GM12878 (cell line): ENCODE measurements around the gene NIPA2. TPM values are rescaled to one million over a fixed set of nuclear protein-coding genes. Genes with fewer than 3 reads are reported as not detected.

Experiments used
- ATAC-seq: fragments of 200-7000 bp; cut with Tn5 transposase; 3 replicates; pipeline ENCODE4 v1.9.1; 2020; ENCODE audit warnings: mild to moderate bottlenecking, moderate library complexity
- BruUV-seq: library from RNA; stranded (reverse); fragments of 400-500 nt; replicated peaks from 2 replicates; lab custom pipeline; 2021; lab: Mats Ljungman, UMichigan
- CTCF ChIA-PET: fragments of 300-600 bp; sonication (Branson Sonifier 250); formaldehyde crosslinking; extraction: SDS; loops from one replicate; lab custom pipeline; 2021; ENCODE audit warnings: inconsistent platforms; lab: Yijun Ruan, JAX
- POLR2A ChIA-PET: fragments of 350-600 bp; formaldehyde crosslinking; extraction: SDS; loops from one replicate; lab custom pipeline; 2021; ENCODE audit warnings: inconsistent platforms; lab: Charles Lee
- RAD21 ChIA-PET: fragments of 300-600 bp; sonication (Branson Sonifier 250); formaldehyde crosslinking; loops from one replicate; lab custom pipeline; 2023; ENCODE audit warnings: antibody characterized with exemption; ENCODE audit not compliant: unreplicated experiment; lab: Charles Lee
- SMC1A ChIA-PET: fragments of 300-600 bp; sonication (Branson Sonifier 250); formaldehyde crosslinking; loops from one replicate; lab custom pipeline; 2023; ENCODE audit not compliant: unreplicated experiment, uncharacterized antibody; lab: Charles Lee
- DNase-seq: peaks from one replicate; pipeline ENCODE4 v3.0.0-alpha.2; 2011; ENCODE audit warnings: low read depth, low spot score
- FAIRE-seq: peaks from 3 replicates; lab custom pipeline; 2011; peaks lifted over from hg19 to GRCh38; lab: Jason Lieb, UNC
- H2AFZ ChIP-seq: 2 replicates; pipeline ENCODE4 v1.6.0; 2011; ENCODE audit warnings: low read depth, low read length, control low read depth; ENCODE audit not compliant: control insufficient read depth
- H3K27ac ChIP-seq: 2 replicates; pipeline ENCODE4 v1.5.1; 2011; ENCODE audit warnings: control low read depth; ENCODE audit not compliant: control insufficient read depth, insufficient read depth
- H3K27me3 ChIP-seq, 2 experiments: replicated peaks in 1 of 2; 2 replicates each; pipeline versions ENCODE4 v1.6.0 to v1.6.1; 2011; ENCODE audit warnings: low read length in 1 of 2; ENCODE audit not compliant: control insufficient read depth in 2 of 2, insufficient read depth in 2 of 2
- H3K36me3 ChIP-seq, 2 experiments: 2 replicates each; pipeline ENCODE4 v1.5.1; 2011; ENCODE audit warnings: low read length in 1 of 2; ENCODE audit not compliant: control insufficient read depth in 2 of 2, insufficient read depth in 2 of 2
- H3K4me1 ChIP-seq: 2 replicates; pipeline ENCODE4 v1.6.1; 2011; ENCODE audit warnings: mild to moderate bottlenecking, low read length, moderate library complexity, mixed read lengths; ENCODE audit not compliant: control insufficient read depth, insufficient read depth
- H3K4me2 ChIP-seq: 2 replicates; pipeline ENCODE4 v1.6.0; 2011; ENCODE audit warnings: control low read depth; ENCODE audit not compliant: control insufficient read depth, insufficient read depth
- H3K4me3 ChIP-seq: fragments of 200-600 bp; sonication (generic); 2 replicates; pipeline ENCODE4 v1.5.1; 2016
- H3K79me2 ChIP-seq: 2 replicates; pipeline ENCODE4 v1.6.0; 2011; ENCODE audit warnings: low read length; ENCODE audit not compliant: control insufficient read depth, insufficient read depth
- H3K9ac ChIP-seq: 2 replicates; pipeline ENCODE4 v1.8.0; 2011; ENCODE audit warnings: low read length, control low read depth, mixed read lengths; ENCODE audit not compliant: control insufficient read depth, insufficient read depth
- H3K9me3 ChIP-seq: replicated peaks from 3 replicates; pipeline ENCODE4 v1.5.1; 2011; ENCODE audit warnings: mild to moderate bottlenecking, low read length; ENCODE audit not compliant: control insufficient read depth, insufficient read depth
- H4K20me1 ChIP-seq: 2 replicates; pipeline ENCODE4 v1.6.0; 2011; ENCODE audit not compliant: control insufficient read depth, insufficient read depth
- ASH2L ChIP-seq: fragments of 300-600, 200-600 bp; sonication (generic); IDR thresholded peaks from 2 replicates; pipeline ENCODE4 v1.6.1; 2017; ENCODE audit warnings: low read depth, mild to moderate bottlenecking, borderline replicate concordance
- CBFB ChIP-seq: IDR thresholded peaks from 2 replicates; pipeline ENCODE4 v1.6.1; 2016; ENCODE audit warnings: antibody characterized with exemption, low read depth
- CHD1 ChIP-seq: IDR thresholded peaks from 2 replicates; pipeline ENCODE4 v1.6.1; 2012; ENCODE audit warnings: low read depth, low read length, improper control_type of control experiment
- CREM ChIP-seq: IDR thresholded peaks from 2 replicates; pipeline ENCODE4 v1.6.1; 2014; ENCODE audit warnings: antibody characterized with exemption, low read depth
- DPF2 ChIP-seq: fragments of 450-650 bp; IDR thresholded peaks from 2 replicates; pipeline ENCODE4 v1.6.1; 2017; ENCODE audit warnings: mild to moderate bottlenecking
- ESRRA ChIP-seq: IDR thresholded peaks from 2 replicates; pipeline ENCODE4 v1.6.1; 2012; ENCODE audit warnings: mild to moderate bottlenecking, low read length, improper control_type of control experiment
- FOXK2 ChIP-seq: fragments of 450-650 bp; IDR thresholded peaks from 2 replicates; pipeline ENCODE4 v1.6.1; 2017; ENCODE audit warnings: mild to moderate bottlenecking, moderate library complexity
- HDAC6 ChIP-seq: fragments of 200-600 bp; sonication (generic); IDR thresholded peaks from one replicate; pipeline ENCODE4 v1.8.0; 2017; ENCODE audit warnings: antibody characterized with exemption; ENCODE audit not compliant: unreplicated experiment
- MEF2A ChIP-seq: IDR thresholded peaks from 2 replicates; pipeline ENCODE4 v1.6.1; 2011; ENCODE audit warnings: low read depth, mild to moderate bottlenecking, low read length, moderate library complexity; ENCODE audit not compliant: insufficient read depth
- NFIC ChIP-seq: IDR thresholded peaks from 2 replicates; pipeline ENCODE4 v1.6.1; 2012; ENCODE audit warnings: low read depth, mild to moderate bottlenecking, inconsistent platforms, low read length, moderate library complexity
- NFYB ChIP-seq: IDR thresholded peaks from 2 replicates; pipeline ENCODE4 v1.6.1; 2011; ENCODE audit warnings: low read depth, mild to moderate bottlenecking, low read length, improper control_type of control experiment, moderate library complexity; ENCODE audit not compliant: insufficient read depth
- NRF1 ChIP-seq: conservative IDR thresholded peaks from 2 replicates; pipeline ENCODE4 v1.6.1; 2011; ENCODE audit warnings: mild to moderate bottlenecking, low read depth, low read length, improper control_type of control experiment
- POU2F2 ChIP-seq: IDR thresholded peaks from 3 replicates; pipeline ENCODE4 v1.6.1; 2011; ENCODE audit warnings: low read depth, mild to moderate bottlenecking, low read length, borderline replicate concordance
- RAD21 ChIP-seq: IDR thresholded peaks from 2 replicates; pipeline ENCODE4 v1.6.1; 2011; ENCODE audit warnings: mild to moderate bottlenecking, low read depth, low read length, moderate library complexity; ENCODE audit not compliant: insufficient read depth
- SPI1 ChIP-seq: IDR thresholded peaks from 2 replicates; pipeline ENCODE4 v1.6.1; 2011; ENCODE audit warnings: low read depth, mild to moderate bottlenecking, low read length, moderate library complexity, borderline replicate concordance; ENCODE audit not compliant: insufficient read depth
- STAT1 ChIP-seq: fragments of 450-650 bp; conservative IDR thresholded peaks from 2 replicates; pipeline ENCODE4 v1.6.1; 2014; ENCODE audit warnings: antibody characterized with exemption, mild to moderate bottlenecking
- SUPT20H ChIP-seq: IDR thresholded peaks from 2 replicates; pipeline ENCODE4 v1.6.1; 2011; ENCODE audit warnings: low read depth, mild to moderate bottlenecking, low read length, moderate library complexity, borderline replicate concordance; ENCODE audit not compliant: control insufficient read depth
- TAF1 ChIP-seq: IDR thresholded peaks from 2 replicates; pipeline ENCODE4 v1.6.1; 2011; ENCODE audit warnings: mild to moderate bottlenecking, low read depth, low read length, borderline replicate concordance
- TCF3 ChIP-seq: IDR thresholded peaks from 2 replicates; pipeline ENCODE4 v1.6.1; 2012; ENCODE audit warnings: low read depth, mild to moderate bottlenecking, low read length, borderline replicate concordance; ENCODE audit not compliant: insufficient read depth
- TCF7 ChIP-seq: IDR thresholded peaks from 2 replicates; pipeline ENCODE4 v1.6.1; 2014; ENCODE audit warnings: antibody characterized with exemption, borderline replicate concordance
- YY1 ChIP-seq: IDR thresholded peaks from 2 replicates; pipeline ENCODE4 v1.6.1; 2011; ENCODE audit warnings: low read depth, mild to moderate bottlenecking, low read length
- WGBS: methylation state at CpG from one replicate; pipeline ENCODE4 v1.1.6; 2016; ENCODE audit warnings: low lambda C conversion rate; ENCODE audit not compliant: insufficient replicate concordance, insufficient coverage; ENCODE audit errors: missing lambda C conversion rate; 5-methylcytosine and 5-hydroxymethylcytosine counted together
- in situ Hi-C: fragments of 300-500 bp; cut with MboI; formaldehyde crosslinking; loops from 9 replicates; pipeline ENCODE4 v1.14.3; 2018; ENCODE audit warnings: mixed read lengths
- intact Hi-C: fragments of 100-400 bp; cut with micrococcal nuclease; formaldehyde crosslinking; loops from one replicate; pipeline ENCODE4 v1.14.2; 2022; ENCODE audit not compliant: unreplicated experiment
- polyA plus RNA-seq, 11 experiments: library from polyadenylated mRNA; depleted of rRNA in 4 of 11; unstranded in 6 of 11; stranded (reverse) in 5 of 11; fragments of >200 nt; fragmentation: Nextera tagmentation in 4 of 11; fragmentation: Illumina TruSeq in 1 of 11; extraction: Ambion mirVana in 4 of 11; extraction: Trizol in 1 of 11; gene quantifications; 1 replicate in 1 of 11; 2 replicates in 10 of 11; pipeline versions ENCODE4 v1.2.1 to v1.2.3, GENCODE V29; 2011 to 2016; ENCODE audit warnings: inconsistent platforms in 2 of 11, missing spikeins in 2 of 11, low read depth in 1 of 11
- total RNA-seq, 4 experiments: library from RNA; depleted of rRNA in 3 of 4; stranded (reverse); fragments of >200 nt in 3 of 4; fragmentation: Illumina TruSeq in 1 of 4; extraction: Trizol in 1 of 4; gene quantifications; 2 replicates each; pipeline versions ENCODE4 v1.2.1 to v1.2.3, GENCODE V29; 2013 to 2021
- TF ChIP-seq, protein P1 (sequence below): fragments of 150-350 bp; IDR thresholded peaks from 2 replicates; pipeline ENCODE4 v1.6.1; 2016; ENCODE audit warnings: low read depth, low read length

The NIPA2 gene
- total and polyA plus RNA-seq, 10 of the 15 experiments (the other 5 are each of a cell fraction or from before 2014, with no cell fraction given): 24.4 to 159 (median 96.5) TPM

DNA sequence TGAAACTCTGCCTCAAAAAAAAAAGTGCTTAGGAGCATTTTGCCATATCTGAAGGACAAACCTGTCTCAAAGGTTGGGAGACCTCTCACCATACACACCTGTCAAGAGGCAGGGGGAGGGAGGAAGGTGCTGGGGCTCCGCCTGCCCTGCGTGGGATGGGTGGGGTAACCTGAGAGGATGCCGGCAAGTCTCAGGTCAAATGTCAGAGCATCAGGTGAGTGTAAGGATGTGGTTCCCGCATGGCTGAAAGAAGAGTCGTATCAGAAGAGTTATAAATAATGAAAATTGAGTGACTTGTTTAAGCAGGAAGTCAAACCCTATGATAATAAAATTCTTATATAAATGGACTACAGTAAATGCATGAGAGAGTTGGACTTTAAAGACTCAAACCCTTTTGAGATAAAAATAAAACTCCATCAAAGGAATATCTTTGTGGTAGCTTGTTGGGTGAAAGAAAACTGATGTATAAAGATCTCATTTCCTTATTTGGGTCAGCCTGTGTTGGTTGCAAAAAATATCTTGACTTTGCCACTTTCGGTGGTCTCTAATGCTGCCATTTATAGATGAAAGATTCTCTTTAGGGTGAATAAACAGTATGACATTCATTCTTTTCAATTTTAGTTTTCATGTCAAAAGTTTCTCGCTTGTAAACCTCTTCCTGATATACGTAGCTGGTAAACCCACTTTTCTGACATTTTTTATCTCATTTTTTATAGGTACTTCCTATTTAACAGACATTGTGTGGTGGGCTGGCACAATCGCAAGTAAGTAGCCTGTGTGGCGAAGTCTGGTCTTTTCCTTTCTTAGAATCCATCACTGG lies 28.2 kb upstream of the NIPA2 start:
- Histone ChIP-seq H3K27ac (peak overlapping the region; percentile 70), H3K9ac (no peak overlapping the region), H3K79me2 (peaks cover 28% of the 10 kb centered on the region), H3K9me3 (no peaks in the 10 kb centered on the region), H3K4me1 (peaks cover 21% of the 10 kb centered on the region), H3K36me3 (peaks cover 13 to 25% of the 10 kb centered on the region in 2 experiments), H3K4me3 (peak overlapping the region; percentile 21; the same call in 1 of the 2 replicates), H4K20me1 (no peaks in the 10 kb centered on the region), H3K27me3 (no peaks in the 10 kb centered on the region), H3K4me2 (peak overlapping the region; percentile 58), H2AFZ (no peak overlapping the region)
- ChIA-PET CTCF (interaction anchor here (0.7 to 1.1 kb wide), 3 partner anchors 9 to 656 kb away, joined by 3 to 4 read pairs (median 3); no protein-coding TSS in a partner anchor), SMC1A (interaction anchor here (1.0 to 3.5 kb wide), 5 partner anchors 9 to 30 kb away, joined by 4 to 18 read pairs (median 6); partner anchors contain the start of genes NIPA1 and NIPA2), RAD21 (interaction anchor here (1.7 kb wide), 1 partner anchor 8 kb away, joined by 4 read pairs; no protein-coding TSS in a partner anchor), POLR2A (interaction anchor here (1.5 kb wide), 1 partner anchor 14 kb away, joined by 4 read pairs; no protein-coding TSS in a partner anchor)
- no TSS peak for BruUV-seq
- WGBS: 20% methylated on average over 10 of the region's 10 CpGs
- in situ Hi-C loops (no loop called here), intact Hi-C loops (loop anchor here (1.0 to 2.0 kb wide), 2 partner anchors 8 to 29 kb away; partner anchors contain the start of gene NIPA2)
- FAIRE-seq (peak; percentile 75), DNase-seq (no peak), ATAC-seq (peak; percentile 82)
- TF ChIP-seq DPF2 (no peak), CHD1 (no peak), NFIC (peak; percentile 68; the same call in 1 of the 2 replicates), SUPT20H (no peak), POU2F2 (no peak), ASH2L (no peak), TAF1 (no peak), FOXK2 (no peak), STAT1 (no peak), NFYB (no peak), ESRRA (no peak), TCF3 (no peak), MEF2A (peak; percentile 86), YY1 (no peak), SPI1 (peak; percentile 41; the same call in 1 of the 2 replicates), NRF1 (no peak), HDAC6 (no peak), CREM (no peak), CBFB (no peak), RAD21 (no peak), TCF7 (no peak)
- TF ChIP-seq, protein P1, sequence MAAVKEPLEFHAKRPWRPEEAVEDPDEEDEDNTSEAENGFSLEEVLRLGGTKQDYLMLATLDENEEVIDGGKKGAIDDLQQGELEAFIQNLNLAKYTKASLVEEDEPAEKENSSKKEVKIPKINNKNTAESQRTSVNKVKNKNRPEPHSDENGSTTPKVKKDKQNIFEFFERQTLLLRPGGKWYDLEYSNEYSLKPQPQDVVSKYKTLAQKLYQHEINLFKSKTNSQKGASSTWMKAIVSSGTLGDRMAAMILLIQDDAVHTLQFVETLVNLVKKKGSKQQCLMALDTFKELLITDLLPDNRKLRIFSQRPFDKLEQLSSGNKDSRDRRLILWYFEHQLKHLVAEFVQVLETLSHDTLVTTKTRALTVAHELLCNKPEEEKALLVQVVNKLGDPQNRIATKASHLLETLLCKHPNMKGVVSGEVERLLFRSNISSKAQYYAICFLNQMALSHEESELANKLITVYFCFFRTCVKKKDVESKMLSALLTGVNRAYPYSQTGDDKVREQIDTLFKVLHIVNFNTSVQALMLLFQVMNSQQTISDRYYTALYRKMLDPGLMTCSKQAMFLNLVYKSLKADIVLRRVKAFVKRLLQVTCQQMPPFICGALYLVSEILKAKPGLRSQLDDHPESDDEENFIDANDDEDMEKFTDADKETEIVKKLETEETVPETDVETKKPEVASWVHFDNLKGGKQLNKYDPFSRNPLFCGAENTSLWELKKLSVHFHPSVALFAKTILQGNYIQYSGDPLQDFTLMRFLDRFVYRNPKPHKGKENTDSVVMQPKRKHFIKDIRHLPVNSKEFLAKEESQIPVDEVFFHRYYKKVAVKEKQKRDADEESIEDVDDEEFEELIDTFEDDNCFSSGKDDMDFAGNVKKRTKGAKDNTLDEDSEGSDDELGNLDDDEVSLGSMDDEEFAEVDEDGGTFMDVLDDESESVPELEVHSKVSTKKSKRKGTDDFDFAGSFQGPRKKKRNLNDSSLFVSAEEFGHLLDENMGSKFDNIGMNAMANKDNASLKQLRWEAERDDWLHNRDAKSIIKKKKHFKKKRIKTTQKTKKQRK: no peak
